NCI-H82 (cell line): ENCODE results near the gene INAFM2.

Experiments
- DNase-seq: peaks from one replicate; lab custom pipeline; 2025; lab: John Stamatoyannopoulos, UW

INAFM2 gene

GRCh38 chr15:40329804-40330203 is 6.3 kb downstream of the INAFM2 start:
- DNase-seq = no peak

GRCh38 chr15:40330368-40330836 is 6.9 kb downstream of the INAFM2 start:
- DNase-seq = no peak

GRCh38 chr15:40331026-40331425 is 7.5 kb downstream of the INAFM2 start:
- no peak for DNase-seq

GRCh38 chr15:40331637-40332036 is 8.1 kb downstream of the INAFM2 start:
- no peak for DNase-seq

GRCh38 chr15:40332113-40332781 is 8.8 kb downstream of the INAFM2 start:
- no peak for DNase-seq

GRCh38 chr15:40333922-40334492 is 10.5 kb downstream of the INAFM2 start:
- DNase-seq = peak; percentile 84

GRCh38 chr15:40334541-40334940 is 11.0 kb downstream of the INAFM2 start:
- no peak for DNase-seq

GRCh38 chr15:40334941-40335795 is 11.7 kb downstream of the INAFM2 start:
- DNase-seq = no peak

GRCh38 chr15:40335938-40336743 is 12.6 kb downstream of the INAFM2 start:
- no peak for DNase-seq

- peak; percentile 26 for DNase-seq
These were observed 13.2 kb downstream of the INAFM2 start for GRCh38 chr15:40336744-40337122.

GRCh38 chr15:40337597-40337996 is 14.1 kb downstream of the INAFM2 start:
- no peak for DNase-seq

- DNase-seq = peak; percentile 90
These were observed 14.7 kb downstream of the INAFM2 start for GRCh38 chr15:40338041-40338657.

GRCh38 chr15:40338921-40339620 is 15.6 kb downstream of the INAFM2 start:
- DNase-seq = no peak

- peak; percentile 61 for DNase-seq
These were observed 16.1 kb downstream of the INAFM2 start for GRCh38 chr15:40339621-40339945.

GRCh38 chr15:40340038-40340739 is 16.7 kb downstream of the INAFM2 start:
- DNase-seq = peak; percentile 69

- peak; percentile 82 for DNase-seq
These were observed 17.4 kb downstream of the INAFM2 start, which contains the start of gene CCDC9B for GRCh38 chr15:40340740-40341400. CCDC9B (minus strand) TSS chr15:40340939; CDS start chr15:40340819, 120 bp downstream.

GRCh38 chr15:40342416-40343320 is 19.2 kb downstream of the INAFM2 start:
- no peak for DNase-seq

GRCh38 chr15:40343512-40343911 is 20.0 kb downstream of the INAFM2 start:
- no peak for DNase-seq

- DNase-seq = no peak
These were observed 20.7 kb downstream of the INAFM2 start for GRCh38 chr15:40344217-40344616.
